Pancreas (tissue), 10 donors: ENCODE measurements around the gene CDK19. TPM values are rescaled to one million over a fixed set of nuclear protein-coding genes. Genes with fewer than 3 reads are reported as not detected.
"Not testable (repeated sequence)": the region's sequence is repeated elsewhere in the genome, so short reads cannot be mapped to it uniquely, and the experiment has no call there.

Experiments used
- ATAC-seq, 4 donors: fragments of 200-7000 bp; cut with Tn5 transposase; one replicate each; pipeline versions ENCODE4 v1.8.0 to v1.9.1; 2020; ENCODE audit warnings: mild to moderate bottlenecking in 4 of 4, moderate library complexity in 4 of 4
- DNase-seq, 6 donors: peaks; one replicate each; pipeline ENCODE4 v3.0.0-alpha.2; 2020
- FAIRE-seq: peaks from 2 replicates; lab custom pipeline; 2012; peaks lifted over from hg19 to GRCh38; lab: Jason Lieb, UNC
- H3K27ac ChIP-seq, 4 donors: fragments of 200-600 bp; sonication (generic); 1 replicate in 3 of 4; 2 replicates in 1 of 4; pipeline versions ENCODE4 v1.5.0 to v1.8.0; 2020
- H3K27me3 ChIP-seq, 4 donors: fragments of 200-600 bp; one replicate each; pipeline ENCODE4 v1.8.0; 2021
- H3K36me3 ChIP-seq, 3 donors: fragments of 200-600 bp; sonication (generic) in 1 of 3; one replicate each; pipeline versions ENCODE4 v1.5.0 to v1.8.0; 2020 to 2021
- H3K4me1 ChIP-seq, 3 donors: fragments of 200-600 bp; one replicate each; pipeline ENCODE4 v1.8.0; 2021
- H3K4me3 ChIP-seq, 4 donors: fragments of 200-600 bp; sonication (generic) in 2 of 4; one replicate each; pipeline versions ENCODE4 v1.5.0 to v1.8.0; 2020 to 2021
- H3K9me3 ChIP-seq, 4 donors: fragments of 200-600 bp; one replicate each; pipeline ENCODE4 v1.8.0; 2021
- CTCF ChIP-seq, 4 donors: fragments of 200-600 bp; sonication (generic) in 3 of 4; IDR thresholded peaks; one replicate each; pipeline versions ENCODE4 v1.5.0 to v1.8.0; 2021; ENCODE audit warnings: antibody characterized with exemption in 4 of 4
- WGBS, 2 donors: extraction: QIAGEN DNeasy Blood & Tissue Kit; methylation state at CpG; one replicate each; pipeline ENCODE4 v1.1.7; 2013; 5-methylcytosine and 5-hydroxymethylcytosine counted together
- intact Hi-C, 3 donors: fragments of 100-400 bp; cut with DNase I; formaldehyde crosslinking; loops; one replicate each; pipeline versions ENCODE4 v1.11.1 to v1.14.2; 2022
- polyA plus RNA-seq, 2 donors: library from polyadenylated mRNA; stranded (reverse); fragments of 200-250 nt; gene quantifications; one replicate each; pipeline ENCODE4 v1.2.3, GENCODE V29; 2013
- total RNA-seq, 6 donors: library from RNA; stranded (reverse); fragmentation: NEBNext Ultra II Directional in 4 of 6; extraction: Animal tissue kit (Norgen Biotek cat#: 25700) in 4 of 6; gene quantifications; one replicate each; pipeline versions ENCODE4 v1.2.1 to v1.2.4, GENCODE V29; 2021 to 2023
- donor health status: healthy with polysubstance abuse.
- donor health status: DM: no; HTN: no; CAD: no; lungs with moderate emphysema.
- donor health status: DM: no; HTN: no; CAD: no.
- donor health status: control.
- donor health status: control.
- donor health status: Bipolar disorder and iron deficiency.
- donor health status: DM: yes; HTN: yes; CAD: no.
- donor health status: DM: no; HTN: no; CAD: no.
- donor health status: DM: no; HTN: no; CAD: no.
- donor health status: DM: yes; HTN: yes; CAD: no.

Gene CDK19
- total and polyA plus RNA-seq, 8 donors = 2.4 to 14.7 (median 4.7) TPM

- H3K9me3 ChIP-seq = no peaks in the 10 kb centered on the region
- TF ChIP-seq CTCF (IDR thresholded peaks at IDR 0.05) = no peak
- H3K27me3 ChIP-seq = no peaks in the 10 kb centered on the region
- no peaks in the 10 kb centered on the region for H3K36me3 ChIP-seq
- intact Hi-C loops = no loop called here
- DNase-seq (no peak), FAIRE-seq (no peak), ATAC-seq (no peak)
- H3K4me1 ChIP-seq = no peaks in the 10 kb centered on the region
- no peak overlapping the region for H3K4me3 ChIP-seq
- no peak overlapping the region for H3K27ac ChIP-seq
- WGBS, 2 donors = 73 to 83% methylated on average over 3 of the region's 3 CpGs
Measured at GRCh38 chr6:110590821-110591351, 224.4 kb downstream of the CDK19 start.

GRCh38 chr6:110589865-110590513 is 225.3 kb downstream of the CDK19 start:
- no peak for ATAC-seq
- no peaks in the 10 kb centered on the region for H3K9me3 ChIP-seq
- no peaks in the 10 kb centered on the region for H3K4me1 ChIP-seq
- intact Hi-C loops = no loop called here
- no peak overlapping the region for H3K27ac ChIP-seq
- no peak for DNase-seq
- H3K27me3 ChIP-seq = no peaks in the 10 kb centered on the region
- FAIRE-seq = no peak
- H3K36me3 ChIP-seq = no peaks in the 10 kb centered on the region
- no peak for TF ChIP-seq CTCF (IDR thresholded peaks at IDR 0.05)
- 83 to 88% methylated on average over 6 of the region's 6 CpGs for WGBS, 2 donors
- no peak overlapping the region for H3K4me3 ChIP-seq

GRCh38 chr6:110587328-110587727 is 227.9 kb downstream of the CDK19 start:
- H3K4me3 ChIP-seq = no peak overlapping the region
- intact Hi-C loops = no loop called here
- no peaks in the 10 kb centered on the region for H3K4me1 ChIP-seq
- H3K9me3 ChIP-seq = no peaks in the 10 kb centered on the region
- FAIRE-seq (no peak), ATAC-seq (no peak), DNase-seq (no peak)
- TF ChIP-seq CTCF (IDR thresholded peaks at IDR 0.05) = no peak
- no peaks in the 10 kb centered on the region for H3K36me3 ChIP-seq
- no peak overlapping the region for H3K27ac ChIP-seq
- H3K27me3 ChIP-seq = no peaks in the 10 kb centered on the region
- WGBS, 2 donors = 67 to 68% methylated on average over 2 of the region's 2 CpGs

- Histone ChIP-seq H3K4me3 (no peak overlapping the region), H3K36me3 (no peaks in the 10 kb centered on the region), H3K4me1 (no peaks in the 10 kb centered on the region), H3K27me3 (no peaks in the 10 kb centered on the region), H3K9me3 (no peaks in the 10 kb centered on the region), H3K27ac (no peak overlapping the region)
- ATAC-seq (no peak), DNase-seq (no peak), FAIRE-seq (no peak)
- intact Hi-C loops = no loop called here
- TF ChIP-seq CTCF (IDR thresholded peaks at IDR 0.05) = no peak
Measured at GRCh38 chr6:110581679-110582078, 233.6 kb downstream of the CDK19 start.

GRCh38 chr6:110577596-110578167 is 237.6 kb downstream of the CDK19 start:
- H3K9me3 ChIP-seq, ATAC-seq, FAIRE-seq, intact Hi-C loops, H3K36me3 ChIP-seq, H3K4me3 ChIP-seq, H3K27me3 ChIP-seq, DNase-seq, H3K27ac ChIP-seq, H3K4me1 ChIP-seq: not testable (repeated sequence)
